Stimulated activated CD8-positive, alpha-beta memory T cell treated with anti-CD3 and anti-CD28 coated beads, Interleukin-15, amount 100 ng/mL, for 48 hours (primary cell): ENCODE measurements around the gene ACTG2.
"Not testable (repeated sequence)": the region's sequence is repeated elsewhere in the genome, so short reads cannot be mapped to it uniquely, and the experiment has no call there.

ENCODE experiments used
- DNase-seq, 2 donors: peaks; one replicate each; pipeline ENCODE4 v3.0.0-alpha.2; 2020; ENCODE audit warnings: low read depth in 2 of 2

ACTG2 gene

DNA sequence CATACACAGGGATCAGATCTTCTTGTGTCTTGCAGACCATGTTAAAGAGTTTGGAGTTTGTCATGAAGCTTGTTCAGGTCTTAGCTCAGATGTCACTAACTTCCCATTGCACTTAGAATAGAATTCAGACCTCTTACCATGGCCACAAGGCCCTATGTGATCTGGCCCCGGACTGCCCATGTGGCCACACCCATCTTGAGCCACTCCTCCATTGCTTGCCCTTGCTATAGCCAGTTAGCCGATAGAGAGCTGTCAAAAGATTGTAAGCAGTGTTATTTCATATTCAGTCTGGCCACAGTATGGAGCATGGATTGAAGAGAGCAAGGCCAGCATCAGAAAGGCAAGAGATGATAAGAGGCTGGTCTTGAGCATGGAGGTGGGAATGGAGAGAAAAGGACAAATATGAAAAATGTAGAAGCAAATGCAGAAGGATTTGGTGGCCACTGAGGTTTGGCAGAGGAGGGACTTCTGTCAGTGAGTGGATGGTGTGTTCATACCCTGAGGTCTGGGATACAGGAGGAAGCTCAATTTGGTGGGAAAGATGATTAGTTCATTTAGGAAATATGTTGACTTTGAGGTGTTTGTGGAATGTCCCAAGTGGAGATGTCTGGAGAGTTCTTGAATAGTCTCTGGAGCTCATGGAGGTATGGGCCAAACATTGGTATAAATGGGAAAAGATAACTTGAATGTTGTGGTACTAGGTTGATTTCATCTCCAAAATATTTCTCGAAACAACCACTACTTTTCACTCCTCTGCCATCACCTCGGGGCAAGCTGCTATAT lies 44.5 kb downstream of the ACTG2 start:
- no peak for DNase-seq

- DNase-seq: no peak
These were observed 45.1 kb downstream of the ACTG2 start for GRCh38 chr2:73937899-73938298.

- no peak for DNase-seq
These were observed 46.0 kb downstream of the ACTG2 start for GRCh38 chr2:73938718-73939352.

DNA sequence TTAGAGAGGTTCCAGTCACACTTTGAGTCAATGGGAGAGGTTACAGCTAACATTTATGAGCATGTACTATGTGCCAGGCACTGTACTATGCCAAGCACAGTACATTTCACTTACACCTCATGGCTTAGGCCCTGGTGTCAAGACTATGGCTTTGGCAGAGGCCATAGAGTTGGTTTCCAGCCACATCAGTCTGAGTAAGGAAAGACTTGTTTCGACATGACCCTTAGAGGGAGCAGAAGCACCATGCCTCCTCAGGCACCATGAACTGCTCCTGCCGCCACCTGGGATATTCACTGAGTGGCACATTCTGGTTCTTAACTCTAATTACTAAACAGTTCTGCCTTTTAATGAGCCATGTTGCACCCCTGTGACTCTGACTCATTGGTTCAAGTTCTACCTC lies 46.6 kb downstream of the ACTG2 start:
- no peak for DNase-seq

DNA sequence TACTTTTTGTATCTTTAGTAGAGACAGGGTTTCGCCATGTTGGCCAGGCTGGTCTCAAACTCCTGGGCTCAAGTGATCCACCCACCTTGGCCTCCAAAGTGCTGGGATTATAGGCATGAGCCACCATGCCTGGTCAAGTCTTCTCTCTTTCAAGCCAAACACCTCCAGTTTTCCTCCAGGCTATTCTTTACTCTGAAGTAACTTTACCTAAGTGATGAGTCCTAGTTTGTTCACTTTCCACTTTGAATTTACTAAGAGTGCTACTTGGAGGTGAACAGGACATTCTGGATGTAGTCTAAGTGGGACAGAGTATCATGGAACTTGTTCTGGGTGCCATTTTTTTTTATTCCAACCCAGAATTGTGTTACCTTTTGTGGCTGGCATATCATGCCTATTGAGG lies 47.3 kb downstream of the ACTG2 start:
- not testable (repeated sequence) for DNase-seq

- no peak for DNase-seq
These were observed 49.9 kb downstream of the ACTG2 start for GRCh38 chr2:73942664-73943063.

- DNase-seq: peak; percentile 34 to 42
These were observed 51.9 kb downstream of the ACTG2 start for GRCh38 chr2:73944714-73945113.

DNA sequence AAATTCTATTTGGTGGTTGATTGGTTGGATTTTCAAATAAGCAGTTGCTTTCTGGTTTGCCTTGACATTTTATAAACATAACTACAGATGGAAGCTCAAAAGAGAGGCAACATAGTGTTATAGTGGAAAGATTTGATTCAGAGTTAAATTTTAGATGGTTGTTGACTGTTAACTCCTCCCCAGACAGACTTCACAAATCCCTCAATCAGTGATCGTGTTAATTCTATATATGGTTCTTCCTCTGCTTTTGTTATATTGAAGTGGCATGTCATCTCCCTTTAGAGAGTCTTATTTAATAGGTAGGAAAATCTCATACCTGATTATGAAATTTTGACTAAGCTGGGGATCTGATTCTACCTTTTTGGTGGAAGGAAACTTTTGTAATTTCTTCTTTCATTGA lies 53.4 kb downstream of the ACTG2 start:
- DNase-seq: no peak

GRCh38 chr2:73946666-73947065 lies 53.9 kb downstream of the ACTG2 start:
- no peak for DNase-seq

DNA sequence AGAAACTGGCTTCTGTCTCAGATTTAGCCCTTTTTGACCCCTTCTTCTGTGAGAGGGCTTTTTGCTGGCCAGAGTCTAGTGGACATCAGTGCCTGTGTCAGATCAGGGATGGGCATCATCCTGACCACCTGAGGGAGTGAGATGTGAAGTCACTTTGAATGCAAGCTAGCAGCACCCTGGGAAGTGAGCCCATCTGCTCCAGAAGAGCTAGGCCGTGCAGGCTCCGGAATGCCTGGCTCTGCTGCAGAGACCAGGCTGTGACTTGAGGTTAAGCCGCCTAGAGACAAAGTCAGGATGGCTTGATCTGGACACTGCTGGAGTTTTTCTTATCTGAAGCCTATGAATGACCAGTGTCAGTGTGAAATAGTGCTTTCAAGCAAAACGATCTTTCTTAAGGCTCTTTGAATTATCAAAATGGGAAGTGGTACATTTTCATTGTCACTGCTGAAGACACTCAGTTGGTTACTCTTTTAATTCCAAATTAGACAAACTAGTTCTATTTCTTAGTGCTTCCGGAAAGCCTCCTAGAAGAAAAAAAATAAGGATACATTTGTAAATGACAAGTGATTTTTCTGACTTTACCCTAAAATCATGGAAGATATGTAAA lies 54.7 kb downstream of the ACTG2 start:
- no peak for DNase-seq

- DNase-seq: no peak
These were observed 57.0 kb downstream of the ACTG2 start for GRCh38 chr2:73949802-73950201.

DNA sequence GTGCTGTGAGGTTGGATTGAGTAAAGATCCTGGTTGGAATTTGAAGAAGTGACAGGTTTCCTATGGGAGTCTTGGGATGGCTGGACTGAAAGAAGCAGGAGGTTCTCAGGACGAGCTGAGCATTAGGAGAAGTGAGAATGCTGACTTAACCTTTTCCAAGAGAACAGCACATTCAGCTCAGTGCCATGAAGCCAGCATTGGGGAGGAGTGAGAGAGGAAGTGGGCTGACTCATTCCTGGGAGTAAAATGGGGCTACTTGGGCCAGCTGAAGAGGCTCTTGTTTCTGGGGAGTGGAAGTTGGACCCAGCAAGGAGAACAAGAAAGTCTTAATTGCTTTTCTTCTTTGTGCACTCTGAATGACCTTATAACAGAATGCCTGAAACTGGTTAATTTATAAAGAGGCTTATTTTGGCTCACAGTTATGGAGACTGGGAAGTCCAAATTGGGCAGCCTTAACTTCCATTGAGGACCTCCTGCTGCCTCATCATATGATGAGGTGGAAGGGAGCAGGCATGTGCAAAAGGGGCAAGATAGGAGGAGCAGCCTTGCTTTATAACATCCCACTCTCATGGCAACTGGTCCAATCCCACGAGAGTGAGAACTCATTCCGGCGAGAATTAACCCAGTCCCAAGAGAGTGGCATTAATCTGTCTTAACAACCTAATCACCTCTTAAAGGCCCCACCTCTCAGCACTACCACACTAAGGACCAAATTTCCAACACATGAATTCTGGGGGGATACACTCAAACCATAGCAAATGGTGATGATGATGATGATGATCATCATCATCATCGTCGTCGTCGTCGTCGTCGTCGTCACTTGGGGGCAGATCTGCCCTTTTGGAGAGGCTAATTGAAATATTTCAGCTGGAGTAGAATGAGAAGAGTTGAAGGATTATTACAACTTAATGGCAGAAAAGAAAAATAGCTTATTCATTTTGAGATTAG lies 60.0 kb downstream of the ACTG2 start:
- no peak for DNase-seq

GRCh38 chr2:73956218-73956865 lies 63.5 kb downstream of the ACTG2 start:
- no peak for DNase-seq

DNA sequence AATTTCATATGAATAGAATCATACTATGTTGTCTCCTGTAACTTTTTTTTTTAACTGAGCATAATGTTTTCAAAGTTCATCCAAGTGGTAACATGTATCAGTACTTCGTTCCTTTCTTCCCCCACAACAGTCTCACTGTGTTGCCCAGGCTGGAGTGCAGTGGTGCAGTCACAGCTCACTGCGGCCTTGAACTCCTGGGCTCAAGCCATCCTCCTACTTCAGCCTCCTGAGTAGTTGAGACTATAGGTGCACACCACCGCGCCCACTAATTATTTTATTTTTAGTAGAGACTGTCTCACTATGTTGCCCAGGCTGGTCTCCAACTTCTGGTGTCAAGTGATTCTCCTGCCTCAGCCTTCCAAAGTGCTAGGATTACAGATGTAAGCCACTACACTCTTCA lies 68.5 kb downstream of the ACTG2 start:
- no peak for DNase-seq

DNA sequence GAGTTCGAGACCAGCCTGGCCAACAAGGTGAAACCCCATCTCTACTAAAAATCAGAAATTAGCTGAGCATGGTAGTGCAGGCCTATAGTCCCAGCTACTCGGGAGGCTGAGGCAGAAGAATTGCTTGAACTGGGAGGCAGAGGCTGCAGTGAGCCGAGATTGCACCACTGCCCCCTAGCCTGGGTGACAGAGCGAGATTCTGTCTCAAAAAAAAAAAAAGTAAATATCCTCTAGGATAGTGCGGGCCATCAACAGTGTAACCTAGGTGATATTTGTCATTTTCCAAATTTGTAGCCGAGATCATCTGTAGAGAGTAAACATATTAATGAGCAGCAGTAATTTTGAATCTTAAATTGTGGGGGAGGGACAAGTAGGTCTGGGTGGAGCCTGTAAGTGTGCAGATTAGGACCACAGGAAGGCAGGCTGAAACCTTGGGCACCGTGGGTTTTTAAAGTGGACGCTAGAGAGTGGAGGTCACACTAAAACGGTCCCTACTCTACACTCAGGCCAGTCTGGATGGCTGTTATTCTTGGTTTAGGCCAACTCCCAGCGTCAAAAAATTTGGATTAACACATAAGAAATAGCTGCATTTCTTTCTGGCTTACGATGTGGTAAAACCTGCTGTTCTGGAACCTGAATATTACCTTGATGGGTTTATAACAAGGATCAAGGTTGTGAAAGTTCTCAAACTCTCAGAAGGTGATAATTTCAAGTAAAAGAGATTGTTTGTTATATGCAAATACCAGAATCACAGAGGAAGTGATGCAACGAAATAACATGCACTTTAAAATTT lies 69.2 kb downstream of the ACTG2 start:
- DNase-seq: no peak

GRCh38 chr2:73962798-73963197 lies 70.0 kb downstream of the ACTG2 start:
- DNase-seq: no peak

DNA sequence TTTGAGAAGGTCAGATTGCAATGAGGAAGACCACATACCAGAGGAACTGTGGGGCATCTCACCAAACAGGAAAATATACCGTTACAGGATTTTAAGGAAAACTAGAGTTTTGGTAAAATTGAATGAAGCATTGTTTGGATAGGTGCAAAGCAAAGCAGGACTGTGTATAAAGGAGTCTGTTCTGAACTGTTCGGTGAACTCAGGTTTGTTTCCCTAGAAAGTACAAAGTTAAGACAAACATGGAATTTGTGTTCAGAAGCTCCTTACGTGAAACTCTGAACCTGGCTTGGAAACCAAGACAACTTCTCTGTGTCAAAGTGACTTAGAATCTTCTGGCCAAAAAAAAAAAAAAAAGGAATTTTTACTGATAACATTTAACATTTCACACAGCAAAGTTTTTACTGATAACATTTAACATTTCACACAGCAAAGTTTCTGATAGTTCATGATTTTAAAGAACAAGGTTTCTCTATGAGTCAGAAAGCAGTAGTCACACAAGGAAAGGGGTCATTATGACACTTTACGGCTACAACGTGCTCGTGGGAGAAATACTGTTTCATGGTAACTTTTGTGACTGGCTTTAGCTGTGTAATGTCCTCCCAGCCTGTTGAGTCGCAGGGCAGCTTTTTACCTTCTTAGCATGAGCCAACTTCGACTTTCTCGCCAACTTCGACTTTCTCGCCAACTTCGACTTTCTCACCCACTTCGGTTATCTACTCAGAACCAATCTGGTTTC lies 70.7 kb downstream of the ACTG2 start:
- DNase-seq: peak; percentile 32 to 38

GRCh38 chr2:73964223-73964622 lies 71.4 kb downstream of the ACTG2 start:
- no peak for DNase-seq

DNA sequence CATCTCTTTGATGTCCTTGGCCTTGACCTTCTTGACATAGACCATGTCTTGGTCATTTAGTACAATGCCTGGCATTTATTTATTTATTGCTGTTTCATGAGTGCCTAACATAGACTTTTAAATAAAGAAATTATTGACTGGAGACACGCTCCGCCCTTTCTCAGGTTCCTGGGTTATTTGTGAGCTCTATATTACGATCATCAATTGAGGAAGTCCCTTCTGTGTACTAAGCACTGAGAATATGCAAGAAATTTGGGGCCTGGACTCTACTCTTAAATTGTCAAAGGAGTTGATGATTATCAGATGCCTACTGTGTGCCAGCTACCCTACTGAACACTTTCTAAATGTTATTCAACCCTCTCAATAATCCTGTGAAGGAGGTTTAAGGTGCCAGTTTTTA lies 72.2 kb downstream of the ACTG2 start:
- no peak for DNase-seq

DNA sequence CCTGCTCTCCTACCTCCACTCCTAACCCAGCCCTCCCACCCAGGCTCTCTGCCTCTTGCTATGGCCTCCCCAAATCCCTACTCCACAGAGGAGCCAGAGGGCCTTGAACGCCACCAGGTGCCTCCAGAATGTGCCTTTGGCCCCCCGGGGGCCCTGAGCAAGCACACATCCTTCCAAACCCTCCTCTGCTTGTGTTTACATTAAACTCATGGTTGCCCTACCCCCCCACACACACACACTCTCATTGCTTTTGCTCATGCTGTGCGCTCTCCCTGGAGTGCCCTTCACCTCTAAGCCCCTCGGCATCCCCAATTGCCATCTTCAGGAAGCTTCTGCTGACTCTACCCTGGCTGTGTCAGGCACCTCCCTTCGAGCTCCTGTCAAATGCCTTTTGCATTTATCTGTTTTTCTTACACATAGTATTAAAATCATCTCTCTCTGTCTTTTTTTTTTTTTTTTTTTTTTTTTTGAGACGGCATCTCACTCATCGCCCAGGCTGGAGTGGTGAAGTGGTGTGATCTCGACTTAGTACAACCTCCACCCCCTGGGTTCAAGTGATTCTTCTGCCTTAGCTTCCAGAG lies 75.6 kb downstream of the ACTG2 start:
- DNase-seq: no peak
